GM21529 (cell line): ENCODE results near the gene FAT1.

Source experiments
- ATAC-seq: cut with Tn5 transposase; IDR thresholded peaks from one replicate; pipeline ENCODE4 v1.9.1; 2021; ENCODE audit not compliant: unreplicated experiment

FAT1 gene

DNA sequence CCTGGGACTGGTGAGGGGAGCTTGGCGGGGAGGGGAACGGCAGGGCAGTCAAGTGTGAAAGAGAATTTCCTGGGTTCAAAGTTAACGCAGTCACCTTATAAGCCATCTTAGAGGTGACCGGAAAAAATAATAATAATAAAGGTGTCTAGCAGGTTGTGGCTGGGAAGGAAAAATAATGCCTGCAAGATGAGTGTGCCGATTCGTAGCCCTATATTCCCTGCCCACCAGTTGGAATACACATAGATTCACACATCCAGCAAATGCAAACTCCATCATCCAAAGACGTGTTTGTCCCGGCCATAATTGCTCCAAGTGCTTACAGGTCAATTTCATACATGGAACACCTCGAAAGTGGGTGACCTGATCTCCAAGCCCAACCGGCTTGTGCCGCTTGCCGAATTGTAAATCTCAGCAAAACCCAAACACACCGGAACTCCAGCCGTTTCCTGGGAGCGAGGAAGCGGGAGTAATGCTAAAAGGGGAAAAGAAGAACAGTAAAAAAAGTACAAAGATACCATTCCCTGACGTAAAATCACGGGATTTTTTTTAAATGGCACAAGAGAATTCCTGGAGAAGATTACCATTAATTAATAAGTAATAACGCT is 1.3 kb upstream of the FAT1 start:
- no peak for ATAC-seq

GRCh38 chr4:186724058-186724863 is 605 bp upstream of the FAT1 start:
- no peak for ATAC-seq

DNA sequence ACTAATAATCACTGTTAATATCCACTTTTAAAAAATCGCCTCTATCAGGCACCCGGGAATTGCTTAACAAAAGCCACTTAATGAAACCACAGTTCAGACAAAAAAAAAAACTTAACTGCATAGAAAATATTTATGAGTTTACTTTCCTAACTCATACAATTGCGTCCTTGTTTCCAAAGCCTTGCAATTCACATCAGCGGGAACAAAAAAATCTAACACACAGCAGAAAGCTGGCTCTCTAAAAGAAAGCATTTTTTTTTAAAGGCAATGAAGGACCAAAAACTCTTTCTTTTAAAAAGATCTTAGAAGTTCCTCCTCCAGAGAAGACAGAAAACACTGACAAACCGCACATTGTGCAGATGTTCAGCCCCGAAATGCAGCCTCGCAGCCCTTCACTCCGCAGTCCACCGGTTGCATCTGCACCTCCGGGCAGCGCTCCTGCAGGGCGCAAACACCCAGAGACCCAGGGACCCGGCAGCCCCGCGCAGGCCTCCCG is 812 bp downstream of the FAT1 start:
- no peak for ATAC-seq

GRCh38 chr4:186719925-186720694 is 3.5 kb downstream of the FAT1 start:
- no peak for ATAC-seq

- ATAC-seq, result no peak
These were observed 6.1 kb downstream of the FAT1 start for GRCh38 chr4:186717556-186717955.

DNA sequence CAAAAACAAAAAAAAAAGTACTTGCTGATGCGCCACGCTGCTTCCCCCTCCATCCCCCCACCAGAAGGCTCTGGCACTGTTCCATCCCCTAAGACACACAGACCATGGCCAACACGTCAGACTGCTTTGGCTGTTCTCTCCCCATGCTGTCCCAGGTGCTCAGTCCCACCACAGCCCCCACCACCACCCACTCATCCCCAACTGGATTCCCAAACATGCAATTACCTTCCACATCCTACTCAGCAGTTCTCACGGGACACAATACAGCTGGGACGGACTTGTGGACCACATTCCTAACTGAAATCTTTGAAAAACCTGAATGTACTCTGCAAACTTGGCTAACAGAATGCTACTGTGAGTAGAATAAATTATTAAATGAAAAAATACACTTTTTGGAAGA is 8.6 kb downstream of the FAT1 start:
- no peak for ATAC-seq

DNA sequence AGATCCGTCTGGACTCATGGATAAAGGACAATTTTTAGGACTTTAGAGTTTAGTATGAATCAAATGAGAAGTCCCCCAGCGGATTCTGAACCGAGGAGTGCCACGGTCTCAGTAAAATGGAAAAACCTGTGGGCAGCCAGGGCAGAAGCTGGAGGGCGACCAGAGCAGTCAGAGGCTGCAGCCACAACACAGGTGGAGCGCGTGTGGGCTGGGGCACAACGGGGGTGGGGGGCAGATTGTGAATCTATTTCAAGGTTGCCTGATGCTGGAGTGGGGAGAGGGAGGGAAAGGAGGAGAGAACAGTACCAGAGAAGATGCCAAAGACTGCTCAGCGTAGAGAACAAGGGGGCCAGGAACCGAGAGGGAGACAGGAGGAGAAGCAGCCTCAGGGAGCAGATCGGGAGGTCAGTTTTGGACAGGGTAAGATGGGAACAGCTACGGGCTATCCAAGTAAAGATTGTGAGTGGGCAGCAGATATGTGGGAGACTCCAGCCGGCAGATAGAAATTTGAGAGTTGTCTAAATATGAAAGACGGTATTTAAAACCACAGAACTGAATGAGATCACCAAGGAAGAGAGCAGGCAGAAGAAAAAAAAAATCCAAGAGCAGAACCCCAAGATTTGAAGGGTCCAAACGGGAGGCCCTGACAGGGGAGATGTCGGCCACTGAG is 9.5 kb downstream of the FAT1 start:
- no peak for ATAC-seq

GRCh38 chr4:186712690-186713089 is 11.0 kb downstream of the FAT1 start:
- ATAC-seq, result no peak

DNA sequence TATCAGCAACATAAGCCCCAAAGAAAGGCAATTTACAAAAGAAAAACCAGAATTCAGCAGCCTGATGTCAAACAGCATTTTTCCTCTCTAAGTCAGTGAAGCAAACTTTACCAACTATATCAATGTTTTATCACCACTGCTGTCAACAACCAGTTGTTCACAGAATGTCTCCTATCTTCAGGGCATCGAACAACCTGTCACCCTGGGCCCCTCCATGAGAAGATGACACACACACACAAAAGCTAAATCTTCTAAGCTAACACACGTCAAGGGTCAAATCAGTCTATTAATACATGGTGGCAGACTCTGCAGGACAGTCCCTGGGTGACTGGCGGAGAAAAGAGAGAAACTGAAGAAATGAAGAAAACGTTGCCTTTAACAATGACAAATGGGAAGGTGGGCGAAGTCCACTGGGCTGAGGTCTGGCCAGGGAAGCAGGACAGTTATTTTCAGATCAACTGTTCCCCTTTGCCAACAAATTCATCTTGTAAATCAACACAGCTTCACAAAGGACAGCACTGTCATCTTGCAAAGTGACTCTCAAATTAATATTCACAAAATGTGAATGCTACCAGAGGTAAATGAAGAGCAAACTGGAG is 13.0 kb downstream of the FAT1 start:
- ATAC-seq, result no peak

GRCh38 chr4:186709517-186709916 is 14.1 kb downstream of the FAT1 start:
- ATAC-seq, result no peak

- no peak for ATAC-seq
These were observed 15.1 kb downstream of the FAT1 start for GRCh38 chr4:186708554-186708953.

DNA sequence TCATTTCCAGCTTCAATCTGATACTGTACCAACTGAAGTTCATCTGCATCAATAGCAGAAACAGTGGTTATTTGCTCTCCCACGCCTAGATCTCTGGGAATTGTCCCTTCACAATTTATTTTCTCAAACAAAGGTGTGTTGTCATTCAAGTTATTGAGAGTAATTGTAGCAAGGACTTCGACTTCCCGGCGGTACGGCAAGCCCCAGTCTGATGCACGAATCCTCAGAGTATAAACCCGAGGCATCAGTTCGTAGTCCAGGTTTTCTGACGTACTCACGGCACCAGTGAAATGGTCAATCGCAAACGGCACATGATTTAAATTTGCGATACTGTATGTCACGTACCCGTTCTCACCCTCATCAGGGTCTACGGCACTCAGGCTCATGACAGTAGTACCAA is 15.7 kb downstream of the FAT1 start:
- no peak for ATAC-seq

GRCh38 chr4:186707574-186707973 is 16.1 kb downstream of the FAT1 start:
- ATAC-seq, result no peak

GRCh38 chr4:186704057-186704456 is 19.6 kb downstream of the FAT1 start:
- ATAC-seq, result no peak

DNA sequence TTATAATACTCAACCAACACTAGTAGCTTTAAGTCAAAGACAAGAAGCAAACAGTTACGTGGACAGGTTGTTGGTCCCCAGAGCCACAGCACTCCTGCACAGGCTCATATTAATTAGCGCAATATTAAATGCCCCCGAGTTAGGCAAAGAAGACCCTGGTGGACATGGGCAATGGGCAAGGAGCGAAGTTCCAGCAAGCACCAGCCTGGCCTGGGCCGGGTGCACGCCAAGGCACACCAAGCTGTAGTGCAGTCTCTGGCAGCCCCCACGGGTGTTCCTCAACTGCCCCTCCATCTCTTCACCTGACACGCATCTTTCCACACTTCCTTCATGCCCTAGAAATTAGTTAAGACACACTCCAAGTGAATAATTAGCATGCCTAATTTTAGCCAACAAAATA is 20.1 kb downstream of the FAT1 start:
- ATAC-seq, result no peak

DNA sequence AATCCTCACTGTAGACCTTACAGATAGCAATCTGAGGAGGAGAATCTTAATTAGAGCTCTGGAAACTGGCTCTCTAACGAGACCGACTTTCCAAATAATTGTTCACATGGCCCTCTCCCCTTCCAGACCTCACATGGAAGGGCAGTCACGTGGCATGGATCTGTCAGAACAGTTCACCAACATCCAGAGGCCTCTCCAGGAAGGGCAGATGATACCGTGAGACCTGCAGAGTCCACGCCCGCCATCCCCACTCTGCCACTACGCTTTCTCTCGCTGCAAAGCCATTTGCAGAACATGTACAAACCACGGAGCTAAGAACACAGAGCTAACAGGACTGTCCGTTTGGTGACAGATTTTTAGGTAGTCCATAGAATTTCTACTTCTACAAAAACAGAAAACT is 20.7 kb downstream of the FAT1 start:
- no peak for ATAC-seq

GRCh38 chr4:186702297-186702696 is 21.4 kb downstream of the FAT1 start:
- ATAC-seq, result no peak

DNA sequence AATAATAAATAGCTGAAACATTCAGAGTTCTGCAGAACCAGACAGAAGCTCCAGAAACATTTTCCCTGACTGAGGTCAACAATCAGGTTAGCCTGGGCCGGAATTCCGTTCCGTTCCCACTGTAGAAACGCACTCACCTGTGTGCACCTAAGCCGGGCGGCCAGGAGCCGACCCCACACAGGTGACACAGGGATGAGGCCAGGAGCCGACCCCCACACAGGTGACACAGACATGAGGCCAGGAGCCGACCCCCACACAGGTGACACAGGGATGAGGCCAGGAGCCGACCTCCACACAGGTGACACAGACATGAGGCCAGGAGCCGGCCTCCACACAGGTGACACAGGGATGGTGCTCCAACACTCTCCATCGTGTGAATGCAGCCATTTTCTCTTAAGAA is 21.9 kb downstream of the FAT1 start:
- ATAC-seq, result no peak

DNA sequence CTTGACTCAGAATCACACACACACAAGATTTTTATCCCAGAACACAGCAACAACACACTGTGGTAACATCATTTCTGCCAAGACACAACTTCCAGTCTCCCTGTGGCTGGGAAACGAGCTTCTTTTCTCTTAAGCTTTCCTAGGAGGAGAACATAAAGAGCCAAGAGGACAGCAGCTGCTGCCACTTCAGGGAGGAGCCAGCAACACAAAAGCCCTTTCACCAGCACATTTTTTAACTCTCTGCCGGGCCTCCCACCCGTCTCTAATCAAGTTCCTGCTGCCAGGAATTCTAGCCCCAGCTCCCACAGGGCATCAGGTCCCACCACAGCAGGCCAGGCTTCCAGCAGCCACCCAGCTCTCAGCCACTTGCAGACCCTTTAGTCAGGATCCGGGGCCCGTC is 22.4 kb downstream of the FAT1 start:
- no peak for ATAC-seq

DNA sequence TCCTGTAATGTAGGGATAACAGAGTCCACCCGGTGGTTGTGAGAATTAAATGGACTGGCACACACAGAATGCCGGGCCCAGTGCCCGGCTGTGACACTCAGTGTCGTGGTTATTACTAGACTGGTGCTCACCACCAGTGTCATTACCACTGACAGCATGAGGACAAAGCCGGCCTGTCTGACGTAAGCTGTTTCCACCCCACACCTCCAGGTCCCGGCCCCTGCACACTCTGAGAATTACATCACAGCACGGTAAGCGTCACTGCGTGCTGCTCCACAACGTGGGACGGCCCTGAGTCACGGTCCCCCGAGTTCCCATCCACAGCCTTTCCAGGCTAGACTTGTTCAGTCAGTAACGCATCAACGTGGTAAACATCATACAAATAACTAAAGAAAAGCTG is 22.9 kb downstream of the FAT1 start:
- no peak for ATAC-seq

GRCh38 chr4:186699881-186700397 is 23.7 kb downstream of the FAT1 start:
- no peak for ATAC-seq
